RPMI8226 (cell line): ENCODE results near the gene CCDC186.

ENCODE experiments used
- DNase-seq: peaks from one replicate; pipeline ENCODE4 v3.0.0-alpha.2; 2015

Gene CCDC186

GRCh38 chr10:114173921-114174694 is at the start of gene CCDC186:
CCDC186 (minus strand) TSS chr10:114174203; CDS start chr10:114163268, 10,935 bp downstream.
- peak; percentile 97 for DNase-seq

GRCh38 chr10:114223066-114223465 is 49.1 kb upstream of the CCDC186 start:
- no peak for DNase-seq

- DNase-seq = no peak
These were observed 47.2 kb upstream of the CCDC186 start for GRCh38 chr10:114221235-114221634.

GRCh38 chr10:114220281-114220680 is 46.3 kb upstream of the CCDC186 start:
- DNase-seq = peak; percentile 29

- DNase-seq = no peak
These were observed 41.0 kb upstream of the CCDC186 start for GRCh38 chr10:114215033-114215432.

- no peak for DNase-seq
These were observed 38.1 kb upstream of the CCDC186 start for GRCh38 chr10:114212153-114212552.

- DNase-seq = no peak
These were observed 34.3 kb upstream of the CCDC186 start for GRCh38 chr10:114208351-114208750.

GRCh38 chr10:114207349-114207748 is 33.3 kb upstream of the CCDC186 start:
- no peak for DNase-seq

GRCh38 chr10:114206902-114207301 is 32.9 kb upstream of the CCDC186 start:
- no peak for DNase-seq

GRCh38 chr10:114202812-114203211 is 28.8 kb upstream of the CCDC186 start:
- no peak for DNase-seq

GRCh38 chr10:114199239-114199638 is 25.2 kb upstream of the CCDC186 start:
- no peak for DNase-seq

GRCh38 chr10:114195079-114195478 is 21.1 kb upstream of the CCDC186 start:
- DNase-seq = no peak

GRCh38 chr10:114189700-114190099 is 15.7 kb upstream of the CCDC186 start:
- no peak for DNase-seq

- no peak for DNase-seq
These were observed 14.9 kb upstream of the CCDC186 start for GRCh38 chr10:114188900-114189299.

- peak; percentile 54 for DNase-seq
These were observed 14.0 kb upstream of the CCDC186 start for GRCh38 chr10:114188001-114188400.

- no peak for DNase-seq
These were observed 10.3 kb upstream of the CCDC186 start for GRCh38 chr10:114184276-114184675.

GRCh38 chr10:114183563-114183962 is 9.6 kb upstream of the CCDC186 start:
- no peak for DNase-seq

GRCh38 chr10:114181971-114182370 is 8.0 kb upstream of the CCDC186 start:
- peak; percentile 6 for DNase-seq

- DNase-seq = no peak
These were observed 6.9 kb upstream of the CCDC186 start for GRCh38 chr10:114180937-114181336.

- no peak for DNase-seq
These were observed 5.7 kb upstream of the CCDC186 start for GRCh38 chr10:114179747-114180146.

GRCh38 chr10:114179148-114179547 is 5.1 kb upstream of the CCDC186 start, which contains the start of gene TDRD1:
TDRD1 (plus strand) TSS chr10:114179353; CDS start chr10:114187832, 8,479 bp downstream.
- no peak for DNase-seq

GRCh38 chr10:114176511-114176910 is 2.5 kb upstream of the CCDC186 start:
- DNase-seq = no peak

- DNase-seq = no peak
These were observed 1.7 kb upstream of the CCDC186 start for GRCh38 chr10:114175667-114176066.

GRCh38 chr10:114174695-114175188 is 739 bp upstream of the CCDC186 start:
- peak; percentile 87 for DNase-seq

- DNase-seq = peak; percentile 3
These were observed 441 bp downstream of the CCDC186 start for GRCh38 chr10:114173603-114173920.
